Inferior parietal cortex (tissue), 1 donor: ENCODE data around the gene TAC1.
"Not testable (repeated sequence)": the region's sequence is repeated elsewhere in the genome, so short reads cannot be mapped to it uniquely, and the experiment has no call there.

Experiments used
- DNase-seq: peaks from one replicate; pipeline ENCODE4 v3.0.0-alpha.2; 2016; ENCODE audit errors: extremely low spot score

TAC1 gene, protein sequence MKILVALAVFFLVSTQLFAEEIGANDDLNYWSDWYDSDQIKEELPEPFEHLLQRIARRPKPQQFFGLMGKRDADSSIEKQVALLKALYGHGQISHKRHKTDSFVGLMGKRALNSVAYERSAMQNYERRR

GRCh38 chr7:97731736-97732564 lies at the start of gene TAC1:
Gene TAC1 (plus strand): TSS chr7:97732086. CDS start chr7:97732613, 527 bp downstream.
- no peak for DNase-seq

DNA sequence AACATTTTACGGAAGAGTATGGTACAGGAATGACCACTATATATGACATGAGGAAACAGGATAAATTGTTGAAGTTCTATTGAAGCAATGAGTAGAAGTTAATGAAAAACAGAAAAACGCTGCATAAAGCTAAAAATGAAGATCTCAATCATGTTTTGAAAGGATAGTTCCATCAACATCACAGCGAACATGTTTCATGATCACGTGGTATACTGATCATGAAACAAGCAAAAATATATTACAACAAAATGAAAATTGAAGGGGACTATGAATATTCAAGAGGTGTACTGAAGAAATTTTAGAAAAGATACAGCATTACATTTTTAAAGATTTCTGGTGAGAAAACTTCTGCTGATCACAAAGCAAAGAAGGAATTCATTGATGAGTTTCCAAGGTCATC lies 45.9 kb upstream of the TAC1 start:
- no peak for DNase-seq

- DNase-seq, result no peak
Measured at GRCh38 chr7:97693586-97693985, 38.3 kb upstream of the TAC1 start.

GRCh38 chr7:97694355-97694754 lies 37.5 kb upstream of the TAC1 start:
- DNase-seq, result no peak

DNA sequence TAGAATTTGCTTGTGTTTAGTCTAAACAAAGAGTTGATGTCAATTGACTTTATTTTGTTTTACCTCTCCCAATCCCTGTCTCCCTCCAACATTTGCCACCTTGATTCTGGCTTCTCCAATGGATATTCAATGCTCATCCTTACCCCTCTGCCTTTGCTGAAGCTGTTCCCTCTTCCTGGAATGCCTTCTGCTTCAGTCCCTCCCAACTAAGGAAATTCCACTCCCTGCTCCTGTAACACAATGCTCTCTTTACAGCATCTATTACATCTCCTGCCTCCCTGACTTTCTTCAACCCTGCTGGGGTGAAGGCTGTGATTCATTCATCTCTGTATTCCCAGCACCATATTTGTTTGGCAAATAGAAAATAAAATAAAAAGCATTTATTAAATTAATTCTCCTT lies 34.5 kb upstream of the TAC1 start:
- no peak for DNase-seq

- no peak for DNase-seq
Measured at GRCh38 chr7:97722386-97722785, 9.5 kb upstream of the TAC1 start.

- no peak for DNase-seq
Measured at GRCh38 chr7:97732565-97733275, 834 bp downstream of the TAC1 start.

DNA sequence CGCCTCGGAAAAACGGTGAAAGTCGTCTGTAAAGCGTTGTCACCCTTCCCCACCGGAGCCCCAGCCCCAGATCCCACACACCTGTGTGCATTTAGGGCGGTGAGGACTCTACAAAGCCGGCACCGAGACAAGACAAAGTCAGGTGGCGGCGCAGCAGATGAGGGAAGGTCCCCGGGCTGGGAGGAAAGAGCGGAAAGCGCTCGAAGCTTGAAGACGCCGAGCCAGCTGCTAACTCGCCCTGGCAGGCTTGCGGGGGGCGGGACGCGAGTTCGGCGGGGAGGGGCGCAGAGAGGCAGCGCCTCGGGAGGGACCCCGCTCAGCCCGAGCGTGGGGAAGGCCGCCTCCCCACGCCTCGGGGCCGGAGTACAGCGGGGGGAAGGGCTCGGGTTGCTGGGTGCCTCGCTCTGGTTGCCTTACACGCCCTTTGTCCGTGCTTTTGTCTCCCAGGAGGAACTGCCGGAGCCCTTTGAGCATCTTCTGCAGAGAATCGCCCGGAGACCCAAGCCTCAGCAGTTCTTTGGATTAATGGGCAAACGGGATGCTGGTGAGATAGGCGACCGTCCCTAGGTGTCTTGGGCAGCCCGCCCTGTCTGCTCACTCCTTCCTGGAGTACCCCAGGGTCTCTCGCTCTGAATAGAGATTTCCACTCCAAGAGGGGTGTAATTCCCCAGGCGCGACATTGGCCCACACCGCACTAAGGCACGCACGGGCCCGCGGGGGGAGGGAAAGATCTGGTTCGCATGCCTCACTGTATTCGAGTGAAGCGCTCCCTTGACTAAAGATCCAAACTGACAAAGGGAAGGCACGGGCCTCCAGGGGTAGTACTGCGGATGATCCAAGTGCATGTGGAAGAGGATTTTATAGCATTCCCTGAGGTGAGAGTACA lies 1.6 kb downstream of the TAC1 start:
- DNase-seq, result no peak

DNA sequence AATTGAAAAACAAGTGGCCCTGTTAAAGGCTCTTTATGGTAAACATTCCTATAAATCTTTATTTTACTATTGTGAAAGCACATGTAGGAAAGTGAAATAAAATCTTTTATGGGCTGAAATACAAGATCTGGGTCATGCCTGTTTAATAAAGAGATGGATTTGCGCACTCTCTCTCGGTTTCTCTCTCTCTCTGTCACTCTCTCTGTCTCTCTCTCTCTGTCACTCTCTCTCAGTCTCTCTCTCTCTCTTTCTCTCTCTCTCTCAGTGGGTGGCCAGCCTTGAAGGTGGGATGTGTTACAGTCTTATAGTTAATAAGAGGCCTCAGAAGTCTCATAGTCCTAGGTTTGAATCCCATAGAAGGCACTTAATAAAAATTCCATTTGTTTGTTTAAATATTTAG lies 2.4 kb downstream of the TAC1 start:
- DNase-seq, result no peak

- DNase-seq, result no peak
Measured at GRCh38 chr7:97735075-97735474, 3.2 kb downstream of the TAC1 start.

GRCh38 chr7:97748482-97748881 lies 16.6 kb downstream of the TAC1 start:
- DNase-seq, result no peak

DNA sequence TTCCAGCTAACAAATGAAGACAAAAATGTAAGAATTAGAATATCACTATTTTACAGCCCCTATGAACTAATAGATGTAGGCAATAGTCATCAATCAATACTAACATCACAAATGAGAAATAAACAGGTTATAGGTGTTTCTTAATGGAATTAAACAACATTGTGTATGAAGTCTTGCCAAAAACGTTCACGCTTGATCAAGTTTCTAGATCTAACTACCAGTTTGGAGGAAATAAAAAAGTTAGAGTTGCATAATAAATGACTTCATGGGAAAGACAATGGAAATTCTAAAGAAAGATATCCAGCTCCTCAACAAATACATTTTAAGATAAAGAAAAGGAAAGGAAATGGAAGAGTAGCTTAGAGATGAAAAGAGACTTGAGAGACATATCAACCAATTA lies 19.7 kb downstream of the TAC1 start:
- no peak for DNase-seq

DNA sequence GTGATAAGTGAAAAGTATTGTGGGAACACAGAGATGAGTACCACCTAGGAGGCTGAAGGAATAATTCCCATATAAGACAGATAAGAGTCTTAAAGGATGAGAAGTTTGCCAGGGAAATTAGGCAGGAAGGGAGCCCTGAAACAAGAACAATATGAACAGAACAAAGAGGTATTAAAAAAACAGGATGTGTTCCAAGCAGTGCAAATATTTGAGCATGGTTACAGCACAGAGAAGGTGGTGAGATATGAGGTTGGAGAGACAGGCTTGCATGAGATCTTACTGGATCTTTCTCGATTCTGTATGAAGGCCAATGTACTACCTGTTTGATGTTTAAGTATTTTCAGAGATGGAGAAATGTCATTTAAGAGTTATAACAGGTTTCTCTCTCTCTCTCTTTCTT lies 20.3 kb downstream of the TAC1 start:
- DNase-seq, result no peak

- no peak for DNase-seq
Measured at GRCh38 chr7:97757824-97758223, 25.9 kb downstream of the TAC1 start.

GRCh38 chr7:97770850-97771249 lies 39.0 kb downstream of the TAC1 start:
- no peak for DNase-seq

GRCh38 chr7:97771576-97771975 lies 39.7 kb downstream of the TAC1 start:
- no peak for DNase-seq

DNA sequence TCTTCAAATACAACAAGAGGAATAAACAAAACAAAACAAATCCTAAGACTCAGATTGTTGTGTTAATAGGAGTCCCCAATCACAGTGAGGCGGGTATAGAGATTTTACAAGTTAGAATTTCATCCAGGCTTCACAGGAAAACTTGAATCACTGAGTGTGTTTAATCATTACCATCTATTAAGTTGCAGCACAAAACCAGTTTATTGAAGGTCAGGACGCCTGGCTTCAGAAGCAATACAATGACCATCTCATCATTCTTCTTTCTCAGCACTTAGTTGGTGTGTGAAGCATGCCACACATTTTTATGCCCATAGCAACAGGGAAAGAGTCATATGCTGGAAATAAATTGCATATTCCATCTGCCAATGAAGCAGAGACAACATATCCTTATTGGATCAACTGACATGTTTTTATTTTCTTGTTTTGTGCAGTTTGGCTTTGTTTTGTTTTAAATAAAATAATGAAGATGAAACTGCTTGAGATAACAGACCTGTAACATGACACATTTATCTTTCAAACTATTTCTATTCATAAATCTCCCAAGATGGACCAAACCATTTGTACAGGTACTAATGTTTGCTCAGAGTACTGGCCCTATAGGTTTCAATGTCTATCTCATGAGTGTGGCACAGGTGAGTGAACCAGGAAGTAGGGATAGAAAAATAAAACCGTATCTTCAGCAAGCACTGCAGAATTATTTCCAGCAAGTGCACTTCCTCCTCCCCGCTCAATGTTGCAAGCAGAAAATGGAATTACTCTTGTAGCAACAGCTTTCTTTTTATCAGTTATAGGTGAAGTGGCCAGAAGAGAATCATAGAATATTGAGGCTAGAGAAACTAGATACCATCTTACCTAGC lies 40.4 kb downstream of the TAC1 start:
- no peak for DNase-seq

DNA sequence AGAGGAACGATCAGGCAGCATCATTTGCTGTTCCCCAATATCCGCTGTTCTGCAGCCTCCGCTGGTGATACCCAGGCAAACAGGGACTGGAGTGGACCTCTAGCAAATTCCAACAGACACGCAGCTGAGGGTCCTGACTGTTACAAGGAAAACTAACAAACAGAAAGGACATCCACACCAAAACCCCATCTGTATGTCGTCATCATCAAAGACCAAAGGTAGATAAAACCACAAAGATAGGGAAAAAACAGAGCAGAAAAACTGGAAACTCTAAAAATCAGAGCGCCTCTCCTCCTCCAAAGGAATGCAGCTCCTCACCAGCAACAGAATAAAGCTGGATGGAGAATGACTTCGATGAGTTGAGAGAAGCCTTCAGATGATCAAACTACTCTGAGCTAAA lies 54.5 kb downstream of the TAC1 start:
- not testable (repeated sequence) for DNase-seq
